AG04449 (cell line): ENCODE results near the gene SLC5A10.
A peak's percentile ranks its signal among the peaks of the same experiment; 100 is the strongest.

Experiments
- CTCF ChIA-PET: fragments of 350-600 bp; formaldehyde crosslinking; extraction: SDS; loops from one replicate; lab custom pipeline; 2021; ENCODE audit warnings: antibody characterized with exemption; lab: Yijun Ruan, JAX
- POLR2A ChIA-PET: fragments of 400-600, 350-600 bp; formaldehyde crosslinking; extraction: SDS; loops from one replicate; lab custom pipeline; 2020; ENCODE audit warnings: antibody characterized with exemption, inconsistent platforms; lab: Yijun Ruan, JAX
- DNase-seq: peaks from one replicate; pipeline ENCODE4 v3.0.0-alpha.2; 2010; ENCODE audit warnings: low read depth, low spot score
- H3K4me3 ChIP-seq: 2 replicates; pipeline ENCODE4 v1.5.1; 2011; ENCODE audit warnings: low read depth, mild to moderate bottlenecking, control low read depth, low read length
- CTCF ChIP-seq: IDR thresholded peaks from one replicate; pipeline ENCODE4 v1.5.1; 2011; ENCODE audit warnings: mild to moderate bottlenecking, moderate library complexity, low read length, control low read depth, inconsistent platforms; ENCODE audit not compliant: insufficient read depth; ENCODE audit errors: missing control alignments

Gene SLC5A10

DNA sequence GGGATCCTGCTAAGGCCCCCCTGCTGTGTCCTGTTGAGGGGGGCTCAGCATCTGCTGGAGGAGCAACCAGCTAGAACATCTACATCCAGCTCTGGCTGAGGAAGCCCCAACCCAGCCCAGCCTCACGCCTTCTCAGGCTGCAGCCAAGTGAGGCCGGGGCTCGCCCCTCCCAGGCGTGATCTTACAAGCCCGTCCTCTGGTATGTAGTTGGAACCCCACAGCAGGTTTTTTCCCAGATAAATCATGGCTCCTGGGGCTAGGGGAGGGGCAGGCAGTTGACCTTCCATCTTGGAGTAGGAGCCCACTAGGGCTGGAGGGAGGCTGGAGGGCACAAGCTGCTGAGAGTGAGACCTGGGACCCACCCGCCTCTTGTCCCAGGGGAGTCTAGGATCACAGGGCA lies 47.9 kb downstream of the SLC5A10 start:
- ChIA-PET POLR2A (no interaction called here), CTCF (interaction anchor here (1.0 kb wide), 1 partner anchor 39 kb away, joined by 4 read pairs; no protein-coding TSS in a partner anchor)
- no peak for TF ChIP-seq CTCF
- H3K4me3 ChIP-seq, result no peak overlapping the region
- DNase-seq, result no peak

DNA sequence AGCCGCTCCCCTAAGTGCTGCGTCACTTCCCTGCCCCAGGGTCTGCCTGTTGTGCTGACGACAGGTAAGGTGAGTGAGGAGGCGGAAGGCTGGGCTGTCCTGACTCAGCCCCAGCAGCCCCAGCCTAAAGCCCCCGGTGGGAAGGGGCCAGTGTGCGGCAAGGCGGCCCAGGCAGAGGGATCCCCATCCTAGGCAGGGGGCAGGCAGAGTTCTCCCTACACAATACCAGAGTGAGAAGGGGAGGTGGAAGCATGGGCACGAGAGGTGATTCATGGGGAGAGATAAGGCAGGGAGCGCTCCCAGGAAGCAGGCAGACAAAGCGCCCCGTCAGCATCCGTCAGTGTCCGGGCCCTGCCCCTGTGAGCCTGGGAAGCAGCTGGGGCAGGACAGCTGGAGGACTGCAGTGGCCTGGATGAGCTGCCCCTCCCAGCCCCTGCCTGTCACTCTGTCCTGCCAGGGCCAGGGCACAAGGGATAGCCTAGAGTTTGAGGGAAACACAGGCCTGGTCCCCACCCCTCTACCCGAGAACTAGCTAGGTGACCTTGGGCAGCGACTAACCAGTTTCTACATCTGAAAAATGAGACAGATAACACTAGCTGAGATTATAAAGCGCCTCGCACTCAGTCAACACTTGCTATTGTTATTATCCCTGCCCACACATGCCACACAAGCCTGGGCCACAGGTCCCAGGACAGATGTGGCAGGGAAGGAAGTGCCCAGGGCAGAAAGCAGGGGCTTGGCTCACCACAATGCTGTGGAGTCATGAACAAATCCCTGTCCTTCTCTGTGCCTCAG lies 48.8 kb downstream of the SLC5A10 start:
- ChIA-PET CTCF (interaction anchor here (0.6 to 1.3 kb wide), 2 partner anchors 10 to 40 kb away, joined by 3 to 4 read pairs; no protein-coding TSS in a partner anchor), POLR2A (no interaction called here)
- H3K4me3 ChIP-seq, result no peak overlapping the region
- DNase-seq, result no peak
- no peak for TF ChIP-seq CTCF

DNA sequence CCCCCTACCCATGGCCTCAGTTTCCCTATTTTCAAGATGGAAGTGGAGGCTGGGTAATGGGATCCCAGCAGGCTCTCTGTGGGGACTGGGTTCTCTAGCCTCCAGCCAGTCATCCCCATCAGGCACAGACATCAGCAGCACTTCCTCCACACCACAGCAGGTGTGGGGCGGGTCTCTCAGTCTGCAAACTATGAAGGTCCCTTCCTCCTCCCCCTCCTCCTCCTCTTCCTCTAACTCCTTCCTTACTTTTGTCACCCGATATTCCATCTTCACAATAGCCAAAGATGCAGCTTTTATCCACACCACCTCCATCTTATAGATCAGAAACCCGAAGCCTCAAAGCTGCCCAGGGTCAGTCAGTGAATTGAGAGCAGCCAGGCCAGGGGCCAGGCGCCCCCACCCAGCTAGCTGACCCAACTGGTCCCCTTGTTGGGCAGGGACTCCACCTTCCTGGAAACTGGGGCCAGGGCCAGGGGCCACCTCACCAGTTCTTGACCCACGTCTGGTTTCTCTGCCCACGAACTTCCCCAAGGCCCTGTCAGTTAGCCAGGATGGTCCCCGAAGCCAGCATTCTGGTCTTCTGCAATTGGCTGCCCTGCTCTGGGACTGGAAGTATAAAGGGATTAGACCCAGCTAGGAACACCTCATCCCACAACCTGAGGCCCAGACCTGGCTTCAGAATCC lies 50.1 kb downstream of the SLC5A10 start:
- ChIA-PET POLR2A (no interaction called here), CTCF (interaction anchor here (0.7 kb wide), 1 partner anchor 46 kb away, joined by 3 read pairs; no protein-coding TSS in a partner anchor)
- H3K4me3 ChIP-seq, result peak overlapping the region; percentile 8
- no peak for TF ChIP-seq CTCF
- no peak for DNase-seq

DNA sequence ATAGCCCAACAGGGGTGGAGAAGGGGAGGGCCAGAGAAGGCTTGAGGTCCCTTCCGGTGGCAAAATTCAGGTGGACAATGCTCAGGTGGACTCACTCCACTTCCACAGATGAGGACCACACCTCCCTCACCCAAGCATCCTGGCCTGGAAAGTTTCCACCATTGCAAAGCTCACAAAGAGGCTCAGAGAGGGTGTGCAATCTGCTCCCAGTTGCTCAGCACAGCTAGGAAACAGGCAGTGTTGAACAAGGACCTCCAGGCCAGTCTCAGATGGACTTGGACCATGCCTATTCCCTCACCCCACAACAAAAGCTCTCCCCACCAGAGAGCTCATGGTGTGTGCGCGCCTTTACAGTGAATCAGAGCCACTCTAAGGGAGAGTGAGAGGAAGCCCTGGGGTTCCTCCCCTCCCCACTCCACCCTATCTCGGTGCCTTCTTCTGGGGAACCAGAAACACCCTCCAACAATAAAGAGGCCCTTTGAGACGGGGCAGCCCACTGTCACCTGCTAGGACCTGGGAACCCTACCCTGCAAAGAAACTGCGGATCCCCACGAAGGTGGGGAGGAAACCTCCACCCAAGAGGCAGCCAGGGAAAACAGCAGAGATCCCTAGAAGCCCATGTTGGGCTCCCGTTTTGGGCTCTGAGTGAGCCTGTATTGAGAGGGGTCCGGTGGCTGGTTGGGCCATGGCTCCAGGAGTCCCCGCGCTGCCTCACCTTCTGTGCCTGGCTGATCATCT lies 51.0 kb downstream of the SLC5A10 start:
- no peak for TF ChIP-seq CTCF
- no peak for DNase-seq
- CTCF ChIA-PET, result interaction anchor here (0.7 to 2.7 kb wide), 3 partner anchors 40 to 44 kb away, joined by 3 to 15 read pairs (median 3); no protein-coding TSS in a partner anchor
- H3K4me3 ChIP-seq, result peak overlapping the region; percentile 63
- POLR2A ChIA-PET, result no interaction called here

DNA sequence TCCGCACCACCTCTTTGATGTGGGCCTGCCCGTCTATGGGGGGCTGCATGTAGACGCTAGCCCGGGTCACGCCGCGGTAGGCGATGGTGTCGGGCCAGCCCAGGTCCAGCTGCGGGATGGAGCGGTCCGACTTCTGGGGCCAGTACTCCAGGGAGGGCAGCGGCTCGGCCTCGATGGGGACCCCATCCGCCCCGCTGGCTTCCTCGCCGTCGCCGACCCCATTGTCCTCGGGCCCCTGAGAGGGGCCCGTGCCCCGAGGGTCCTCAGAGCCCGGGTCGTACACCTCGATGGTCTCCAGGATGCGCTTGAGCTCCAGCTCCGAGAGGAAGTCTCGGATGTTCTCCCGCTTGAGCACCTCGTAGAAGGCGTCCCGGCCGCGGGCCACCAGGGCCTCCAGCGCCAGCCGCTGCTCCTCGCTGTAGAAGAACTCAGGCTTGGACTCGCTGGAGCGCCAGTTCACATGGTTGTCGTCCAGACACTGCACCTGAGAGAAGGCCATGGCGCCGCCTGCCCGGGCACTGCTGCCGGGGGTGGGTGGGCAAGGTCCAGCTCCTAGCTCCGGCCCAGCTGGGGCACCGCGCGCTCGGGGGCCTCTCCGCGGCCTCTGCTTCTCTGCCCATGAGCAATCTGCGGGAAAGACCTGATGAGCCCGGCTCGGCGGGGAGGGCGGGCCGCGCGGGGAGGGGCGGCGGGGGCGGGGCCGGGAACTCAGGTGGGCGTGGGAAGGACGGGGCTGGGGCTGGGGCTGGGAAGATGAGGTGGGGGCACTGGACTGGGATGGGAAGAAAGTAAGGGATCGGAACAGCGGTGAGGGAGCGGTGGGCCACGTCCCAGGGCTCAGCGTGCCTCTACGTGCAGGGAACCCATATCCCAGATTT lies 51.8 kb downstream of the SLC5A10 start:
- peak overlapping the region; percentile 63 for H3K4me3 ChIP-seq
- CTCF ChIA-PET, result interaction anchor here (1.0 to 2.7 kb wide), 3 partner anchors 41 to 47 kb away, joined by 3 to 15 read pairs (median 4); no protein-coding TSS in a partner anchor
- POLR2A ChIA-PET, result interaction anchor here (0.7 to 1.4 kb wide), 2 partner anchors 43 to 65 kb away, joined by 3 read pairs; no protein-coding TSS in a partner anchor
- no peak for TF ChIP-seq CTCF
- no peak for DNase-seq
